ENCODE data around the gene NAP1L5.

DNA sequence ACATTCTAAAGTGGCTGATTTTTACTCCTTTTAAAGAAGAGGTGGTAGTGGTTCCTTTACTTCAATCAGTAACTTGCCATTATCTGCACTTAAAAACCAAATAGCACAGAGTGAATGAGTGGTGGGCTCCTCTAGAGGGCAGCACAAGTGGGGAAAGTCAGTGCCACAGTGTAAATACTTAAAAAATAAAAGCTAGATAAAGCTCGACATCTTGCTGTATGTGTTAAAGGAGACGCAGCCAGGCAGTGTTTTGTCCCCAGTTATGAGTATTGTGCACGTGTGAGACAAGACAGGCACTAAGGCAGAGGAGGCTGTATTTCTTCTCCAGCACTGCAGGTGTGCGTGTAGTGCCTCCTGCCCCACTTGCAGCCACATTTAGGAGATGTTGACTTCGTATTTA lies 24.6 kb downstream of the NAP1L5 start:
- TF ChIP-seq, protein P1, sequence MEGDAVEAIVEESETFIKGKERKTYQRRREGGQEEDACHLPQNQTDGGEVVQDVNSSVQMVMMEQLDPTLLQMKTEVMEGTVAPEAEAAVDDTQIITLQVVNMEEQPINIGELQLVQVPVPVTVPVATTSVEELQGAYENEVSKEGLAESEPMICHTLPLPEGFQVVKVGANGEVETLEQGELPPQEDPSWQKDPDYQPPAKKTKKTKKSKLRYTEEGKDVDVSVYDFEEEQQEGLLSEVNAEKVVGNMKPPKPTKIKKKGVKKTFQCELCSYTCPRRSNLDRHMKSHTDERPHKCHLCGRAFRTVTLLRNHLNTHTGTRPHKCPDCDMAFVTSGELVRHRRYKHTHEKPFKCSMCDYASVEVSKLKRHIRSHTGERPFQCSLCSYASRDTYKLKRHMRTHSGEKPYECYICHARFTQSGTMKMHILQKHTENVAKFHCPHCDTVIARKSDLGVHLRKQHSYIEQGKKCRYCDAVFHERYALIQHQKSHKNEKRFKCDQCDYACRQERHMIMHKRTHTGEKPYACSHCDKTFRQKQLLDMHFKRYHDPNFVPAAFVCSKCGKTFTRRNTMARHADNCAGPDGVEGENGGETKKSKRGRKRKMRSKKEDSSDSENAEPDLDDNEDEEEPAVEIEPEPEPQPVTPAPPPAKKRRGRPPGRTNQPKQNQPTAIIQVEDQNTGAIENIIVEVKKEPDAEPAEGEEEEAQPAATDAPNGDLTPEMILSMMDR (IDR thresholded peaks at IDR 0.05; ENCODE audit: insufficient read depth, low read length, poor library complexity, severe bottlenecking): no peak
- TF ChIP-seq EZH2phosphoT487 (conservative IDR thresholded peaks at IDR 0.05; ENCODE audit: low read length): no peak
